Peyer's patch (tissue), 4 donors: ENCODE measurements around the gene TUSC2.

Experiments
- CTCF ChIP-seq, 6 experiments: fragments of 450-650 bp in 4 of 6; fragments of 200-600 bp in 2 of 6; sonication (generic) in 1 of 6; IDR thresholded peaks; one replicate each; pipeline ENCODE4 v1.5.1; 2017 to 2019; ENCODE audit warnings: antibody characterized with exemption in 6 of 6, mild to moderate bottlenecking in 3 of 6, moderate library complexity in 1 of 6
- POLR2A ChIP-seq, 2 donors: fragments of 450-650 bp; IDR thresholded peaks; one replicate each; pipeline ENCODE4 v1.5.1; 2017; ENCODE audit warnings: antibody characterized with exemption in 2 of 2, mild to moderate bottlenecking in 2 of 2, moderate library complexity in 2 of 2

DNA sequence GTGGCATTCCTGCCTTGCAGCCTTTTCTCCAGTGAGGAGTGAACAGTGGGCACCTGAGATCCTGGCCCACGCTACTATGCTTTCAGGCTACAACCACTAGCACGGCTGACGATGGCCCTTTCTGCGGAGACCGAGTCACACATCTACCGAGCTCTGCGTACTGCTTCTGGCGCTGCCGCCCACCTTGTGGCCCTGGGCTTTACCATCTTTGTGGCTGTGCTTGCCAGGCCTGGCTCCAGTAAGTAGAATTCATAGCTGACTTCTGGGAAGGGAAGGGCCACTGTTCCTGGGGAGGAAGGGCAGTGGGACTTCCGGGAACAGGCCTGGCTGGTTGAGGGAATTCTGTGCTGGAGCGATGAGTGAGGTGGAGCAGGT is 23.3 kb upstream of the TUSC2 start:
- no peak for TF ChIP-seq CTCF (IDR thresholded peaks at IDR 0.05)
- TF ChIP-seq POLR2A (IDR thresholded peaks at IDR 0.05) = no peak
